Measurements from ENCODE around the gene MAFG. TPM values are rescaled to one million over a fixed set of nuclear protein-coding genes. Genes with fewer than 3 reads are reported as not detected.

MAFG gene
- total RNA-seq, 2 experiments from 2014 or later = 22.7 to 33.6 TPM

DNA sequence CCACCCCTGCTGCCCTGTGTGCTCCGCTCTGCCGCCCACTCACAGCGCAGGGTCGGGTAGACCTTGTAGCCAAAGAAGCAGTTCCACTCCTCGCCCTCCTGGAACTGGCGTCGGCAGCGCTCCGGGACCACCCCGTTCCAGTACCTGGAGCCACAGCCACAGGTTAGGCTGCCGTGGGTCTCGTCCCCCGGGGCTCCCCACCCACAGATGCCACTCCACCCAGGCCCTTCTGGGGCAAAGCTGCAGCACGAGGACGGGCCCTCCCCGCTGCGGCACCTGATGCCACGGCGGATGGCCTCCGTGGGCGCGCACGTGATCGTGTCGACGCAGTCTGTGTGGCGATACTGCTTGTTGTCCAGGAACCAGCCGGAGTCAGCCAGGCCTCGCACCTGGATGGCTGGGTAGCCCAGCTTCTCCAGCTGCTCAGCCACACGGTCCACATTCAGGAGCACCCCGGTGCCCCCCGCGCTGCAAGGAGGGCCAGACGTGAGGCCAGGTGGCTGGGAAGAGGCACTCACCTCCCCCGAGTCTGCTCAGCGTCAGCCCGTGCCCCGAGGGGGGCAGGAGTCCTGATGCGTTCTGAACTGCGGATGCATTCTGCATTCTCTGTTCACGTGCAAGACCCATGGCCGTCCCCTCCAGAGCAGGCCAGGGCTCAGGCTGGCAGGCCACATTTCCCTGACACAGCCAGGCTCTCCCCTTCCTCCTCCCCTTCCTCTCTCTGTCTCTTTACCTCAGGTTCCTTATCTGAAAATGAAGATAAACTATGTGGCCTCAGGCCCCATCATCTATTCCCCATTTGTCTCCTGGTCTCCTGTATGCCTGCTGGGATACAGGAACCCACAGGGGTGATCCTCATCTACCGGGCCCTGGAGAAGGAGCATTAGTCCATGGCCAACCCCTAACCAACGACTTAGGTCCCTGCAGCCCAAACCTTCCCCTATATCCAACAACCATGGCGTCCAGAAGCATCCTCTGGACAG, 29.4 kb upstream of the MAFG start:
- no TSS peak for BruUV-seq (replicated peaks)
- Histone ChIP-seq H4K20me1 (ENCODE audit: insufficient read depth, low read length) (no peaks in the 10 kb centered on the region), H3K4me1 (ENCODE audit: insufficient read depth, low read length, poor library complexity, severe bottlenecking) (peaks cover 17% of the 10 kb centered on the region), H3K36me3 (ENCODE audit: insufficient read depth, low read length) (no peaks in the 10 kb centered on the region), H3K27ac (ENCODE audit: low read depth, low read length, poor library complexity, severe bottlenecking) (no peak overlapping the region), H3K4me3 (ENCODE audit: low read depth, low read length, poor library complexity, severe bottlenecking) (no peak overlapping the region), H3K9me2 (ENCODE audit: insufficient read depth, low read length) (no peaks in the 10 kb centered on the region), H3K4me2 (ENCODE audit: low read length) (no peak overlapping the region), H3K9me3 (ENCODE audit: low read length) (no peaks in the 10 kb centered on the region), H3K79me2 (ENCODE audit: insufficient read depth, low read depth, low read length) (no peaks in the 10 kb centered on the region), H2AFZ (ENCODE audit: low read length) (no peak overlapping the region)
- TF ChIP-seq, protein P1, sequence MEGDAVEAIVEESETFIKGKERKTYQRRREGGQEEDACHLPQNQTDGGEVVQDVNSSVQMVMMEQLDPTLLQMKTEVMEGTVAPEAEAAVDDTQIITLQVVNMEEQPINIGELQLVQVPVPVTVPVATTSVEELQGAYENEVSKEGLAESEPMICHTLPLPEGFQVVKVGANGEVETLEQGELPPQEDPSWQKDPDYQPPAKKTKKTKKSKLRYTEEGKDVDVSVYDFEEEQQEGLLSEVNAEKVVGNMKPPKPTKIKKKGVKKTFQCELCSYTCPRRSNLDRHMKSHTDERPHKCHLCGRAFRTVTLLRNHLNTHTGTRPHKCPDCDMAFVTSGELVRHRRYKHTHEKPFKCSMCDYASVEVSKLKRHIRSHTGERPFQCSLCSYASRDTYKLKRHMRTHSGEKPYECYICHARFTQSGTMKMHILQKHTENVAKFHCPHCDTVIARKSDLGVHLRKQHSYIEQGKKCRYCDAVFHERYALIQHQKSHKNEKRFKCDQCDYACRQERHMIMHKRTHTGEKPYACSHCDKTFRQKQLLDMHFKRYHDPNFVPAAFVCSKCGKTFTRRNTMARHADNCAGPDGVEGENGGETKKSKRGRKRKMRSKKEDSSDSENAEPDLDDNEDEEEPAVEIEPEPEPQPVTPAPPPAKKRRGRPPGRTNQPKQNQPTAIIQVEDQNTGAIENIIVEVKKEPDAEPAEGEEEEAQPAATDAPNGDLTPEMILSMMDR (conservative IDR thresholded peaks at IDR 0.05; ENCODE audit: low read length) = no peak
- ChIA-PET CTCF (ENCODE audit: unreplicated experiment) (no interaction called here), POLR2A (no interaction called here)
- DNase-seq (ENCODE audit: low spot score) = no peak
- intact Hi-C loops (cut with micrococcal nuclease; ENCODE audit: unreplicated experiment) = no loop called here

DNA sequence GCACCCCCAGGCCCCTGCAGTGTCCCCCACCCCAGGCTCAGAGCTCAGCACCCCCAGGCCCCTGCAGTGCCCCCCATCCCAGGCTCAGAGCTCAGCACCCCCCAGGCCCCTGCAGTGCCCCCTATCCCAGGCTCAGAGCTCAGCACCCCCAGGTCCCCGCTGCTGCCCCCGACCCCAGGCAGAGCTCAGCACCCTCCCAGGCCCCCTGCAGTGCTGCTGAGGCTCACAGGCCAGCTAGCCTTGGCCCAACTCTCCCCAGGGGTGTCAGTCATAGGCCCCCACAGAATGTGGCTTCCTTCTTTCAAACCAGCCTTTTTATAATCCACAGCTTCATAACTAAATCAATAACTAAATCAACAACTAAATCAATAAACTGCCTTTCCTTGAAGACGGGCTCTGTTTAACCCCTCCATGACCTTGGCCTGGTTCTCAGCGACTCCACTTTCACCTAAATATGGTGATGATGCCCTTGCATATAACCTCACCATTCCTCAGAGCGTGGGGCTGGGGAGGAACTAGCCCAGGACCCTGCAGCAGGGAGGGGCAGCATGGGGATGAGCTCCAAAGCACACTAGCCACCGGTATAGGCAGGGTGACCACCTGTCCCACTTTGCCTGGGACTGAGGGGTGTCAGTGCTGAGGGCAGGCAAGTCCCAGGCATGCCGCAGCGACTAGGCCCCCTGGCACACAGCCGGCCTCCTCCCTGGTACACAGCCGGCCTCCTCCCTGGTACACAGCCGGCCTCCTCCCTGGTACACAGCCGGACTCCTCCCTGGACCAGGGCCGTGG, 28.4 kb upstream of the MAFG start:
- TF ChIP-seq EZH2phosphoT487 (IDR thresholded peaks at IDR 0.05; ENCODE audit: borderline replicate concordance, low read depth, low read length) = no peak
- TF ChIP-seq, protein P1 (conservative IDR thresholded peaks at IDR 0.05; ENCODE audit: low read length) = no peak
- Histone ChIP-seq H3K4me3 (ENCODE audit: low read depth, low read length, poor library complexity, severe bottlenecking) (no peak overlapping the region), H2AFZ (ENCODE audit: low read length) (no peak overlapping the region), H3K9me2 (ENCODE audit: insufficient read depth, low read length) (no peaks in the 10 kb centered on the region), H3K79me2 (ENCODE audit: insufficient read depth, low read depth, low read length) (no peaks in the 10 kb centered on the region), H3K27ac (ENCODE audit: low read depth, low read length, poor library complexity, severe bottlenecking) (no peak overlapping the region), H3K4me2 (ENCODE audit: low read length) (no peak overlapping the region), H4K20me1 (ENCODE audit: insufficient read depth, low read length) (no peaks in the 10 kb centered on the region), H3K9me3 (ENCODE audit: low read length) (no peaks in the 10 kb centered on the region), H3K4me1 (ENCODE audit: insufficient read depth, low read length, poor library complexity, severe bottlenecking) (peaks cover 19% of the 10 kb centered on the region), H3K36me3 (ENCODE audit: insufficient read depth, low read length) (no peaks in the 10 kb centered on the region)
- intact Hi-C loops (cut with micrococcal nuclease; ENCODE audit: unreplicated experiment) = no loop called here
- no TSS peak for BruUV-seq (replicated peaks)
- ChIA-PET POLR2A (interaction anchor here (0.7 kb wide), 1 partner anchor 512 kb away, joined by 7 read pairs; no protein-coding TSS in a partner anchor), CTCF (ENCODE audit: unreplicated experiment) (interaction anchor here (0.6 kb wide), 1 partner anchor 12 kb away, joined by 9 read pairs; no protein-coding TSS in a partner anchor)
- no peak for DNase-seq (ENCODE audit: low spot score)

Measured in OCI-LY7 (cell line).